H9 (cell line): Measurements from ENCODE around the gene TSC22D3. TPM values are rescaled to one million over a fixed set of nuclear protein-coding genes. Genes with fewer than 3 reads are reported as not detected.

Experiments
- DNase-seq: peaks from one replicate; pipeline ENCODE4 v3.0.0-alpha.2; 2017
- H2AFZ ChIP-seq: one replicate; pipeline ENCODE4 v1.6.1; 2013; ENCODE audit warnings: mild to moderate bottlenecking, low read length, control low read depth, moderate library complexity
- H2AK5ac ChIP-seq: 2 replicates; pipeline ENCODE4 v1.6.1; 2013; ENCODE audit warnings: low read length, control low read depth, mixed read lengths; ENCODE audit not compliant: insufficient read length
- H2BK120ac ChIP-seq: one replicate; pipeline ENCODE4 v1.6.1; 2013; ENCODE audit warnings: low read depth, mild to moderate bottlenecking, low read length, control low read depth, inconsistent platforms; ENCODE audit not compliant: poor library complexity, severe bottlenecking
- H2BK12ac ChIP-seq: 2 replicates; pipeline ENCODE4 v1.6.1; 2013; ENCODE audit warnings: low read length, control low read depth, mixed read lengths, low read depth; ENCODE audit not compliant: insufficient read length
- H2BK15ac ChIP-seq: 2 replicates; pipeline ENCODE4 v1.6.1; 2013; ENCODE audit warnings: low read depth, low read length, control low read depth
- H2BK20ac ChIP-seq: one replicate; pipeline ENCODE4 v1.6.1; 2013; ENCODE audit warnings: low read depth, mild to moderate bottlenecking, low read length, control low read depth, inconsistent platforms; ENCODE audit not compliant: poor library complexity, severe bottlenecking
- H2BK5ac ChIP-seq: 2 replicates; pipeline ENCODE4 v1.6.1; 2013; ENCODE audit warnings: low read length, control low read depth, mixed read lengths; ENCODE audit not compliant: insufficient read length
- H3K14ac ChIP-seq: 2 replicates; pipeline ENCODE4 v1.6.1; 2013; ENCODE audit warnings: low read length, control low read depth; ENCODE audit not compliant: insufficient read depth
- H3K18ac ChIP-seq: 2 replicates; pipeline ENCODE4 v1.6.1; 2013; ENCODE audit warnings: low read depth, mild to moderate bottlenecking, mixed read lengths, low read length, control low read depth; ENCODE audit not compliant: insufficient read length
- H3K23ac ChIP-seq: 2 replicates; pipeline ENCODE4 v1.6.1; 2013; ENCODE audit warnings: low read length, control low read depth, mixed read lengths, low read depth; ENCODE audit not compliant: insufficient read length
- H3K23me2 ChIP-seq: 2 replicates; pipeline ENCODE4 v1.6.1; 2013; ENCODE audit warnings: low read depth, mild to moderate bottlenecking, mixed read lengths, low read length, control low read depth; ENCODE audit not compliant: insufficient read length, poor library complexity, severe bottlenecking
- H3K27ac ChIP-seq: 2 replicates; pipeline ENCODE4 v1.5.1; 2013; ENCODE audit warnings: low read length, control low read depth, mixed read lengths, low read depth; ENCODE audit not compliant: insufficient read length
- H3K27me3 ChIP-seq: 2 replicates; pipeline ENCODE4 v1.6.1; 2013; ENCODE audit warnings: low read length, control low read depth, inconsistent platforms; ENCODE audit not compliant: insufficient read depth
- H3K4ac ChIP-seq: 2 replicates; pipeline ENCODE4 v1.6.1; 2013; ENCODE audit warnings: low read depth, mild to moderate bottlenecking, control low read depth, inconsistent platforms, low read length, moderate library complexity
- H3K4me1 ChIP-seq: 2 replicates; pipeline ENCODE4 v1.6.1; 2013; ENCODE audit warnings: low read length, control low read depth, inconsistent platforms; ENCODE audit not compliant: insufficient read depth
- H3K4me2 ChIP-seq: 2 replicates; pipeline ENCODE4 v1.6.1; 2013; ENCODE audit warnings: low read length, control low read depth, mixed read lengths; ENCODE audit not compliant: insufficient read length, insufficient read depth
- H3K56ac ChIP-seq: 2 replicates; pipeline ENCODE4 v1.6.1; 2013; ENCODE audit warnings: low read depth, mild to moderate bottlenecking, mixed read lengths, low read length, control low read depth; ENCODE audit not compliant: insufficient read length
- H3K79me1 ChIP-seq: 2 replicates; pipeline ENCODE4 v1.6.1; 2013; ENCODE audit warnings: low read depth, mild to moderate bottlenecking, moderate library complexity, low read length, control low read depth, inconsistent platforms; ENCODE audit not compliant: insufficient read depth, poor library complexity, severe bottlenecking
- H3K79me2 ChIP-seq: 2 replicates; pipeline ENCODE4 v1.6.1; 2013; ENCODE audit warnings: low read length, control low read depth, inconsistent platforms; ENCODE audit not compliant: insufficient read depth
- H3K9ac ChIP-seq: 2 replicates; pipeline ENCODE4 v1.6.1; 2013; ENCODE audit warnings: low read length, control low read depth, mixed read lengths; ENCODE audit not compliant: insufficient read length; ENCODE audit errors: extremely low read depth
- H3K9me3 ChIP-seq: one replicate; pipeline ENCODE4 v1.6.1; 2013; ENCODE audit warnings: low read depth, low read length, inconsistent platforms; ENCODE audit not compliant: control insufficient read depth
- H3T11ph ChIP-seq: one replicate; pipeline ENCODE4 v1.6.1; 2013; ENCODE audit warnings: mild to moderate bottlenecking, low read length, control low read depth, inconsistent platforms
- H4K20me1 ChIP-seq: one replicate; pipeline ENCODE4 v1.6.1; 2013; ENCODE audit not compliant: control insufficient read depth, insufficient read length, insufficient read depth
- H4K5ac ChIP-seq: 2 replicates; pipeline ENCODE4 v1.6.1; 2013; ENCODE audit warnings: low read depth, mild to moderate bottlenecking, mixed read lengths, low read length, control low read depth; ENCODE audit not compliant: insufficient read length
- H4K8ac ChIP-seq: replicated peaks from 2 replicates; pipeline ENCODE4 v1.6.1; 2013; ENCODE audit warnings: low read length, control low read depth, mixed read lengths, low read depth; ENCODE audit not compliant: insufficient read length
- H4K91ac ChIP-seq: 2 replicates; pipeline ENCODE4 v1.6.1; 2013; ENCODE audit warnings: low read depth, mild to moderate bottlenecking, moderate library complexity, mixed read lengths, low read length, control low read depth; ENCODE audit not compliant: insufficient read length
- H3K27ac Mint-ChIP-seq, 3 experiments: 2 replicates in 2 of 3; 3 replicates in 1 of 3; pipeline ENCODE4 v1.8.0; 2020 to 2021; ENCODE audit warnings: mixed read lengths in 3 of 3, mild to moderate bottlenecking in 1 of 3, moderate library complexity in 1 of 3
- H3K27me3 Mint-ChIP-seq: 2 replicates; pipeline ENCODE4 v1.8.0; 2021; ENCODE audit warnings: low read depth, mild to moderate bottlenecking, moderate library complexity, mixed read lengths
- H3K36me3 Mint-ChIP-seq, 3 experiments: 2 replicates in 2 of 3; 3 replicates in 1 of 3; pipeline ENCODE4 v1.8.0; 2020 to 2021; ENCODE audit warnings: low read depth in 3 of 3, mixed read lengths in 3 of 3; ENCODE audit not compliant: insufficient read depth in 1 of 3
- H3K4me1 Mint-ChIP-seq, 2 experiments: 2 replicates each; pipeline ENCODE4 v1.8.0; 2020; ENCODE audit warnings: mixed read lengths in 2 of 2
- H3K4me3 Mint-ChIP-seq, 2 experiments: 2 replicates in 1 of 2; 3 replicates in 1 of 2; pipeline ENCODE4 v1.8.0; 2020 to 2021; ENCODE audit warnings: mild to moderate bottlenecking in 2 of 2, mixed read lengths in 2 of 2, moderate library complexity in 1 of 2
- H3K9me3 Mint-ChIP-seq, 2 experiments: 2 replicates in 1 of 2; 3 replicates in 1 of 2; pipeline ENCODE4 v1.8.0; 2020; ENCODE audit warnings: mild to moderate bottlenecking in 2 of 2, mixed read lengths in 2 of 2, moderate library complexity in 1 of 2
- CTCF ChIP-seq: fragments of 200-600 bp; sonication (generic); conservative IDR thresholded peaks from 3 replicates; pipeline ENCODE4 v1.8.0; 2021; ENCODE audit warnings: antibody characterized with exemption, mild to moderate bottlenecking
- WGBS: extraction: QIAGEN DNeasy Blood & Tissue Kit; methylation state at CpG from one replicate; pipeline ENCODE4 v1.1.7; 2013; ENCODE audit warnings: missing lambda C conversion rate, low lambda C conversion rate, mixed read lengths; ENCODE audit not compliant: insufficient read length; ENCODE audit errors: extremely low coverage; 5-methylcytosine and 5-hydroxymethylcytosine counted together
- total RNA-seq: library from RNA; stranded (reverse); gene quantifications from 2 replicates; pipeline ENCODE4 v1.2.1, GENCODE V29; 2021

Gene TSC22D3
- total RNA-seq, 1 experiment from 2014 or later: 10.5 TPM

- Histone ChIP-seq H3K9ac (no peak overlapping the region), H3K9me3 (no peaks in the 10 kb centered on the region), H2BK5ac (no peak overlapping the region), H2BK15ac (no peak overlapping the region), H3K4me1 (no peaks in the 10 kb centered on the region; the same call in 1 of the 2 replicates), H3T11ph (no peak overlapping the region), H2BK12ac (no peak overlapping the region), H3K23ac (no peak overlapping the region), H2AFZ (no peak overlapping the region), H3K4me2 (no peak overlapping the region), H3K23me2 (no peaks in the 10 kb centered on the region), H3K14ac (no peak overlapping the region), H4K8ac (no peak overlapping the region), H4K5ac (no peak overlapping the region), H3K4ac (no peak overlapping the region), H3K27ac (no peak overlapping the region), H2AK5ac (no peak overlapping the region), H4K20me1 (no peaks in the 10 kb centered on the region), H3K79me1 (no peaks in the 10 kb centered on the region), H3K27me3 (no peaks in the 10 kb centered on the region), H2BK120ac (no peak overlapping the region), H4K91ac (no peak overlapping the region), H3K79me2 (no peaks in the 10 kb centered on the region), H3K56ac (no peak overlapping the region), H2BK20ac (no peak overlapping the region), H3K18ac (no peak overlapping the region)
- Mint-ChIP-seq H3K27ac (0 out of 7 replicates have a peak overlapping the region, but pooled peaks of 1 of the 3 experiments have one; percentile 6), H3K9me3 (peaks cover 0 to 56% of the 10 kb centered on the region in 2 experiments; a peak in 3 of 5 replicates), H3K27me3 (no peaks in the 10 kb centered on the region; the same call in none of the 2 replicates), H3K36me3 (peaks cover 0 to 3% (median 0%) of the 10 kb centered on the region in 3 experiments; a peak in 2 of 7 replicates), H3K4me1 (peaks cover 5 to 29% of the 10 kb centered on the region in 2 experiments), H3K4me3 (no peak overlapping the region)
- WGBS: no CpG with 5 or more reads among the region's 2 CpGs
- no peak for TF ChIP-seq CTCF
- DNase-seq: no peak
Observed at GRCh38 chrX:107699616-107700015, 76.0 kb downstream of the TSC22D3 start.
